ENCODE data around the gene DCAF12.
A peak's percentile ranks its signal among the peaks of the same experiment; 100 is the strongest.
"Not testable (repeated sequence)": the region's sequence is repeated elsewhere in the genome, so short reads cannot be mapped to it uniquely, and the experiment has no call there.

DCAF12 gene

DNA sequence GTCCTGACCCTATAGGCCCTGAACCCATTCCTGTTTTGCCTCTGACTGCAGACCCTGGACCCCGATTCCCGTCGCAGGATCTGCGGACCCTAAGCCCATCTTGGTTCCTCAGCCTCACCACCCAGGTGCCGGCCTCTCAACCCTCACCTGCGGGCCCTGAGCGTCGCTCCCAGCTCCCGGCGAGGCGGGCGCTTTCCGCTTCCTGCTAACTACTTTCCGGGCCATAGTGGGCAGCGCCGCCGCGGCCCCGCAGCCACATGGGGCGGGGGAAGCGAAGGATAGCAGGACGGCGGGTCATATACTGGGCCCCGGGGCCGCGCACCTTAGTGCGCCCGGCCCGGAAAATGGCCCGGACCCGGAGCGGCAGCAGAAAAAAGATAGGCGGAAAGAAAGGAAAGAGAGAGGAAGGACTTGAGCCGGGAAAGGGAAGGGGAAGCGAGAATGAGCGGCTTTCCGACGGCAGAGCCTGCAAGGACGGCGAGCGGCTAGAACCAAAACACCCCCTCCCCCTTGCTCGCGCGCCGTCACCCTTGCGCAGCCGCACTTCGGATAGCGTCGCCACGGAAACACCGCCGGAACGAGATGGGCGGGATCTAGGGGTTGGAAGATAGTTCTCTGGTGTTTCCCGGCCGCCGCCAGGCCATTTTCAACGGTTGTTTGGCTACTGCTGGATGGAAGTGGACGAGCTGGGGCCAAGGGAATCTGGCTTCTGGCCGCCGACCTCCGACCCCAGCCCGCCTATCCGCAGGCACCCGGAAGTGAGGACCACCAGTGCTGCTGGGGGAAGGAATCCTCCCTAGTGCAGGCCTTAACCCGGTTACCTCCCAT lies at the start of gene DCAF12:
Gene DCAF12, minus strand, starts transcription at position 492 of the 828 bp plus-strand sequence. Its CDS starts 267 bp downstream, at position 225.
- DNase-seq = peak; percentile 96

DNA sequence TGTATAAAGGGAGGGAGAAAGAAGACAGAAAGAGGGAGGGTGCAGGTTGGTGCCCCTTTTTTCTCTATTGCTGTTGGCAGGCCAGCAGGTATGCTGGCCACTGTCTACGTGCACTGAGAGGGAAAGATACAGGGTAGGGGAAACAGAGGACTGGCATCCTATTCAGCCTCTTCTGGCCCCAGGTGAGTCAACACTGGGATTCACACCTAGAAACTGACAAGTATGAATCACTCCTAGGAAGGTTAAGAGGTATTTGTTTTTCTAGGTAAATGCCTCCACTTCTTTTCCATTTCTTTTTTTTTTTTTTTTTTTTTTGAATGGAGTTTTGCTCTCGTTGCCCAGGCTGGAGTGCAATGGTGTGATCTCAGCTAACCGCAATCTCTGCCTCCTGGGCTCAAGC lies 49.6 kb upstream of the DCAF12 start:
- no peak for DNase-seq

DNA sequence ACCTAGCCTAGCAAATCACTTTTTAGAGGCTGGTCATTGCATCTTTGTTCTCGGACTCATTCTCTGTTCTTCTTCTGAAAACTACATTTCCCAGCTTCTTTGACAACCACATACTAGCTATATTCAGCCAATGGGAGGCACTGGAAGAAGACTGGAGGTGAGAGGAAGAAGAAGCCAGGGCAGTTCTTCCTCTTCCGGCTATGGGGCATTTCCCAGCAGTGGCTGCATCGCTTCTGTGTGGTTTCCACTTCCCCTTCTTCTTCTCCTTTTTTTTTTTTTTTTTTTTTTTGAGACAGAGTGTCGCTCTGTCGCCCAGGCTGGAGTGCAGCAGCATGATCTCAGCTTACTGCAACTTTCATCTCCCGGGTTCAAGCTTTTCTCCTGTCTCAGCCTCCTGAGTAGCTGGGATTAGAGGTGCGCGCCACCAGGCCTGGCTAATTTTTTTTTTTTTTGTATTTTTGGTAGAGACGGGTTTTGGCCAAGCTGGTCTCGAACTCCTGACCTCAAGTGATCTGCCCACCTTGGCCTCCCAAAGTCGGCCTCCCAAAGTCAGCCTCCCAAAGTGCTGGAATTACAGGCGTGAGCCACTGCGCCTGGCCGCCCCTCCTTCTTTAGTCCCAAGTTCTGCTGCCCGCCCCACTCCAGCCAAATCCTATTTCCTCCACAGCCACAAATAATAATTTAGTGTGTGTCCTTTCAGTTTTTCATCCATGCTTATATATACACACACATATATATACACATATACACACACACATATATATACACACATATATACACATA lies 45.4 kb upstream of the DCAF12 start:
- peak; percentile 46 for DNase-seq

DNA sequence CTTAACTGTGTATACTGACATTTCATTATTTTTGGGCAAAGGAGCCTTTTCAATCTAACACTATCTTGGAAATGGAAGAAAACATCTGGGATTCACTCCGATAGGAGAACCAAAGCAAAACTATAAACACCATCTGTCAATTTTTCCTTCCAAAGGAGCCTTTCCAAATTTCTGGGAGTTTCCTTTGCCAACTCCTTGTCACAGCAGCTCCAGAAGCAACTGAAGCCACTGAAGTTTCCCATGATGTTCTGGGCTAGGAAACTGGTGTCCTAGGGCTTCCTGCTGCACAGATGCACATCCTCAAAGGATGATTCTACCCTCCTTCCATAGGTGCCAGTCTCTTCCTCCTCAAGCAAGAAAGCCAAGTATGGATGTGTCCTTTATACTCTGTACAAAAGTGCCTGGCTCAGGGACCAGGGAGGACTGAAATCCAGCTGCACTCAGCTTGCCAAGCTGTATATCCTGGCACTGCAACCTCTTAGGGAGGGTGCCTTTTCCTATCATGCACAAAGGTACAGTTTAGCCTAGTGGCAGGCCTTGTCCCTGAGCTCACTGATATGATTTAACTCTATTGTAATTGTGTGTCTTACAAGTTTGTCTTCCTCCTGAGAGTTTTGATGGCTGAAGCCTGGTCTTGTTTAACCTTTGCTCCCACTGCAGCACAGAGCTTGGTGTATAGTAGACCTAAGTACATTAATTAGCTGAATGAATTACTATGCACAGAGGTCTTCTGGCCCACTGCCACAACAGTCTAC lies 43.9 kb upstream of the DCAF12 start:
- no peak for DNase-seq

DNA sequence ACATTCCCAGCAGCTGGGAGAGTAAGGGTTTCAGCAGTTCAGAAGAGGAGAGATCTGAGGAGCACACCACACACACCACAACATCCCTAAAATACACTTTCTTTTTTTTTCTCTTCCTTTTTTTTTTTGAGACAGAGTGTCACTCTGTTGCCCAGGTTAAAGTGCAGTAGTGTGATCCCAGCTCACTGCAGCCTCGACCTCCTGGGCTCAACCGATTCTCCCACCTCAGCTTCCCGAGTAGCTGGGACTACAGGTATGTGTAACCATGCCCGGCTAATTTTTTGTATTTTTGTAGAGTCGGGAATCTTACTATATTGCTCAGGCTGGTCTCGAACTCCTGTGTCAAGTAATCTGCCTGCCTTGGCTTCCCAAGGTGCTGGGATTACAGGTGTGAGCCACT lies 42.6 kb upstream of the DCAF12 start:
- DNase-seq = no peak

DNA sequence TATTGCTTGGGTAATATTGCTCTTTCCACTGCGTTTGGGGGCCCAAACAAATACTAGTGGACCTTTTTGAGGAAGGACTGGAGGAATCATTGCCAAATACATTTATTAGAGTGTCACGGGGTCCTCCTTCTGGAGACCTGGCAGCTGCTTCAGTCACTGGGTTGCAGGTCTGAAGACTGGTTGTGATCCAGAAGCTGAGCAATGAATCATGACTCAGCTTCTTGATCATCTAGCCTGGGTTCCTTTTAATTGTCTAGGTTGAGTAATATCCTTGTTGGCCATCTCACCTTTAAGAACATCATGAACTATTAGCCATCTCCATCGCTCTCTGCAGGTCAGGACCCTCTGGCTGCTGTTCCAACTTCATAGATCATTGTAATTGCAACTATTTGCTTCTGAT lies 36.9 kb upstream of the DCAF12 start:
- DNase-seq = no peak

DNA sequence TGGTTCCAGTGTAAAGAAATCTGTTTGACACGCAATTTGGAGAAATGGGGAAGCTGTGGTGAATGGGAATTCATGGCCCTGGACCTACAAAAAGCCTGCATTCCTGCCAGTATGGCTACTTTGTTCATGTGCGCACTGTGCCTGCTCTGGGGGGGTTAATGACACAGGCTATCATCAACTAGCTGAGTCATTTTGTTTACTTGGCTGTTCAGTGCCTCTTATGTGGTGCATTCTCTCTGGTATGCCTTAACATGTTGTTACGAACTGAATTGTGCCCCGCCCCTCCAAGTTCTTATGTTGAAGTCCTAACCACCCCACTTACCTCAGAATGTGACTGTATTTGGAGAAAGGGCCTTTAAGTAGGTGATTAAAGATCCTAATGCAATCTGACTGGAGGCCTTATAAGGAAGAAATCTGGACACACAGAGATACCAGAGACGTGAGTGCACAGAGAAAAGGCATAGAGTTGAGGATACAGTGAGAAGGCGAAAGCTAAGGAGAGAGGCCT lies 31.9 kb upstream of the DCAF12 start:
- peak; percentile 35 for DNase-seq

DNA sequence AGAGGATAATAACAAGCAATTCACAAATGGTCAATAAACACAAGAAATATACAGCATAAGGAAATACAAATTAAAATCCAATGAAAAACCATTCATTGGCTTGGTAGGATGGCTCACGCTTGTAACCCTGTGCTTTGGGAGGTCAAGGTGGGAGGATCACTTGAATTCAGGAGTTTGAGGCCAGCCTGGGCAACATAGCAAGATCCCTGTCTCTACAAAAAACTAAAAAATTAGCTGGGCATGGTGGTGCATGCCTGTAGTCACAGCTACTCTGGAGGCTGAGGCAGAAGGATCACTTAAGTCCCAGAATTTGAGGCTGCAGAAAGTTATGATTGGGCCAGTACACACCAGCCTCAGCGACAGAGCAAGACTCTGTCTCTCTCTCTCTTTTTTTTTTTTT lies 31.4 kb upstream of the DCAF12 start:
- DNase-seq = no peak

DNA sequence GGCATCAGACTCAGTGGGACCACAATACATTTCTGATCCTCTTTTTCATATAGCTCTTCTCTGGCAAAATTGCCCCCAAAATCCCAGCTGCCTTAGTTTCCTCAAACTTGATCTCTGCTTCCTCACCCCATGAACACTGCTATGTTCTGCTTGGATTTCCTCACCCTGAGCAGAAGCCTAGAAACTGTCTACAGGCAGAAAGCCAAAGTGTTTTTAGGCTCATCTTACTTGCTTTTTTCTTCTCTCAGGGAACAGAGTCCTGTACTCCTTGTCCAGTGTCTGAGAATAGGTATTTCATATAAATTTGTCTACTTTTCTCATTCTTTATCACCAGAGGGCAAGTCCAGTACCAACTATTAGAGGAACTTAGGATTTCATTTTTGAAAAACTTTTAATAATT lies 30.8 kb upstream of the DCAF12 start:
- DNase-seq = no peak

DNA sequence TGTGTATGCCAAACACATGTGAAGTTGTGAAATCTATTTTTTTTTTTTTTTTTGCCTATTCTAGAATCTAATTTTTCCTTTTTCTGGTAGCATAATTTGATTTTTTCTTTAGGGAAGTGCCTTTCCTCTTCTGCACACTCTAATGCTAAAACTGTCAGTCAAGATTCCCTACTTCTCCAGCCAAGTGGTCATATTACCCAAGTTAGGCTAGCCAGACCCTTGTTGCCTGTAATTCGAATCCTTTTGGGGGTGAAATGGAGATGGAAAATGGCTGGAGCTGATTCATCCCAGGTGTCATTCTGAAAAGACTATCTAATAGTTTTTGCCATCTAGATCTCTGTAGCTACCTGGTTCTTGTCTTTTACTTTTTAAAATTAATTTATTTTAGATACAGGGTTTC lies 27.6 kb upstream of the DCAF12 start:
- no peak for DNase-seq

DNA sequence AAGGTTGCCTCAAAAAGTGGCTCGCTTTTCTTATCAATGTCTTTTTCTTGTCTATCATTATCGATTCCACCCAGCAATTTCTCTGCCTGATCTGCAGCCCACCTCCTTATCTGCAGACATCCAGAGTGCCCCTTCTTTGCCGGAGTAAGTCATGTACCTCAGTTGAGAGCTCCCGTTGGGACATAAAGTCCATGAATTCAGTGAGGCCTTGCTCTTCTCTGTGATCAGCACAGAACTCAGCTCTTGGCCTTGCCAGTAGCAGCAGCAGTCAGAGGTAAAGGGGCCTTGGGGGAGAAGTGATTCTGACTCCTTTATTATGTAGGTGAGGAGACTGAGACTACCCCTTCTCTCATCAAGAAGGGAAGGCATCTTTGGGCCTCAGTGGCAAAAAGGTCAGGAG lies 24.9 kb upstream of the DCAF12 start:
- no peak for DNase-seq

DNA sequence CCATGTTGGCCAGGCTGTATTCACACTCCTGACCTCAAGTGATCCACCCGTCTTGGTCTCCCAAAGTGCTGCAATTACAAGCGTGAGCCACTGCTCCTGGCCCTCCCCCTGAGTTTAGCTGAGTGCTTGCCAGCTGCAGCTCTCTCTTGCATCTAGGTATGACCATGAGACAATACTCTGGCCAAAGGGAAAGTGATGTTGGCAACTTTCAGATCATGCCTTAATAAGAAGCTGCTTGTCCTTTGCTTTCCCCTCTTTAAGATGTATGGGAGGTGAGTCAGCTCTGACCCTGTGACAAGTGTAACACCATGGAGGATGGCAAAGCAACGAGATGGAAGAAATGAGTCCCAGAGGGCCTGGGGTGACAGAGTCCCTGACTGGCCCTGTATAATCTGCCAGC lies 18.7 kb upstream of the DCAF12 start:
- DNase-seq = no peak

DNA sequence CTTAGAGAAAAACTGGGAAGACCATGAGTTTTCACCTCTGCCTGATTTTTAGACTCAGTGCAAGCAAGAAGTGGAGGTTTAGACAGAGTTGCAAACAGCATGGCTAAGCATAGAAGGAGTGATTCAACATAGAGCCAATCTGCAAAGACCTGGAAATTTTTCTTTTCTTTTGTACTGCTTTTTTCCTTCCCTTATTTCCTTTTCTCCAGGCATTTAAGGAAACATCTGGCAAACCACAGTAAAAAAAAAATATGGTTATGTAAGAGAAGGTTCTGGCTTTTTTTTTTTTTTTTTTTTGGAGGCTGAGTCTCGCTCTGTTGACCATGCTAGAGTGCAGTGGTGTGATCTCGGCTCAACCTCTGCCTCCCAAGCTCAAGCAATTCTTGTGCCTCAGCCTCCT lies 16.6 kb upstream of the DCAF12 start:
- no peak for DNase-seq

DNA sequence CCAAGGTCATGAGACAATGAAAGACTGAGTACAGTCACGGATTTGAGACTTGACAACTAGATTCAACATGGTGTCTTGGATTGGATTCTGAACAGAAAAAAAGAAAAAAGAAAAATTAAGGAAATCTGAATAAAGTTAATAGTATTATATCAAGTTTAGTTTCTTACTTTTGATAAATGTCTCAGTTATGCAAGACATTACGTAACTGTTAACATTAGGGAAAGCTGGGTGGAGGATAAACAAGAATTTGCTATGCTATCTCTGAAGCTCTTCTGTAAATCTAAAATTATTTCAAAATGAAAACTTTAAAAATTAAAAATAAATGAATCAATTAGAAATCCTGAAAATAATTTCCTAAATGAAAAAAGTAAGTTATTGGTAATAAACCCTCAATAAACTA lies 14.4 kb upstream of the DCAF12 start:
- DNase-seq = no peak

DNA sequence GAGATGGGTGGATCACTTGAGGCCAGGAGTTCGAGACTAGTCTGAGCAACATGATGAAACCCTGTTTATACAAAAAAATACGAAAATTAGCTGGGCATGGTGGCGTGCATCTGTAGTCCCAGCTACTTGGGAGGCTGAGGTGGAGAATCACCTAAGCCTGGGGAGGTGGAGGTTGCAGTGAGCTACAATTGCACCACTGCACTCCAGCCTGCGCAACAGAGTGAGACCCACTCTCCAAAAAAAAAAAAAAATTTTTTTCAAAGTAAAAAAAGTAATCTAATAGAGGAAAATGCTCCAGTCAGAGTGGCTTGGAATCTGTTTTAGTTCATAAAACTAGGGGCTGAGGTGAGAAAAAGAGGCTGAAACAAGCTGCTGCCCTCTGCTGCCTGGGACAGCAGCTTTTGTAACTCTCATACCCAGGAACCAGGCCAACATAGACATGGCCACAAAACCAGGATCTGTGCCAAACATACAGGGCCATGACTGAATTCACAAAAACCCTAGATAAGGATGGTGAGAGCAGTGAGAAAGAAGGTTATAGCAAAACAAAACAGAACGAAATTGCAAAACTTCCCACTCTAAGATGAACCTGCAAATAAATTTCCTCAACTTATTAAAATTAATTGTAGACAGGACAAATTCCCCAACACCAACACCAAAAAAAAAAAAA lies 13.1 kb upstream of the DCAF12 start:
- peak; percentile 38 for DNase-seq

DNA sequence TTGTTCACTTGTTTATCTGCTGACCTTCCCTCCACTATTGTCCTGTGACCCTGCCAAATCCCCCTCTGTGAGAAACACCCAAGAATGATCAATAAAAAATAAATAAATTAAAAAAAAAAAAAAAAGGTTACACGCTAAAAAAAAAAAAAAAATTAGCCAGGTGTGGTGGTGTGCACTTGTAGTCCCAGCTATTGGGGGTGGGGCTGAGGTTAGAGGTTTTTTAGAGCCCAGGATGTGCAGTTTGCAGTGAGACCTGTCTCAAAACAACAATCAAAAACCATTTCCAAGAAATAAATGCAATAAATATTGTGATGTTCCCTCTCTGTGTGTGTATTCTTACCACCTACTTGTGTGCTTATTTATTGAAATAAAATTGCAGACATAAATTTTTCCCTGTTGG lies 12.1 kb upstream of the DCAF12 start:
- DNase-seq = not testable (repeated sequence)

DNA sequence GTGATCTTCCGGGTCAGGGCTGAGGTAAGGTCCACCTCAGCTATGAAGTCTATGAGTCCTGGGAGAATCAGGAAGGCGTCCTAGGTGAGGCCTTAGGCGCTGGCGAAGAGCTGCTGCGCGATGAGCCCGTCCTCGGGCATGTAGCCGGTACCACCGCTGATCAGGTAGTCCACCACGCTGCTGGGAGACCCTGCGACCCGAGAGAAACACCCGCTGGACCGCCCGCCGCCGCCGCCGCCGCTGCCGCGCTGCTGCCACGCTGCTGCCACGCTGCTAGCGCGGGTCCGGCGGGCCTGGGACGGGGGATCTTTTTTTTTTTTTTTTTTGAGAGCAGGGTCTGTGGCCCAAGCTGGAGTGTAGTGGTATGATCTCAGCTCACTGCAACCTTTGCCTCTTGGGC lies 8.0 kb upstream of the DCAF12 start:
- DNase-seq = no peak

DNA sequence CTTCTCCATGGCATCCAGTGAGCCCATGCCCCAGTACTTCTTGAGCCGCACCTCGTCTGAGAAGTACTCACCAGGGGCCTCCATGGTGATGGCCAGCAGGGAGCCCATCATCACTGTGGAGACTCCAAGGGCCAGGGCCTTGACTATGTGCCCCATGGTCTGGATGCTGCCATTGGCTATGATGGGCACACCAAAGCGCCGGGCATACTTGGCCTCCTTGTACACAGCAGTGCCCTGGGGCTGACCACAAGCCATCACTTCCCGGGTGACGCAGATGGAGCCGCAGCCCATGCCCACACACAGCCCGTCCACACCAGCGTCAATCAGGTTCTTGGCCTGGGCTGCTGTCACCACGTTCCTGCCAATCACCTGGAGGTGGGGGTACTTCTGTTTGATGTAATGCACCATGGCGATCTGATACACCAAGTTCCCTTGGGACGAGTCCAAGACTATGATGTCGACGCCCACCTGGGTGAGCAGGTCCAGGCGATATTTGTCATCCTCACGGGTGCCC lies 7.0 kb upstream of the DCAF12 start:
- DNase-seq = no peak

DNA sequence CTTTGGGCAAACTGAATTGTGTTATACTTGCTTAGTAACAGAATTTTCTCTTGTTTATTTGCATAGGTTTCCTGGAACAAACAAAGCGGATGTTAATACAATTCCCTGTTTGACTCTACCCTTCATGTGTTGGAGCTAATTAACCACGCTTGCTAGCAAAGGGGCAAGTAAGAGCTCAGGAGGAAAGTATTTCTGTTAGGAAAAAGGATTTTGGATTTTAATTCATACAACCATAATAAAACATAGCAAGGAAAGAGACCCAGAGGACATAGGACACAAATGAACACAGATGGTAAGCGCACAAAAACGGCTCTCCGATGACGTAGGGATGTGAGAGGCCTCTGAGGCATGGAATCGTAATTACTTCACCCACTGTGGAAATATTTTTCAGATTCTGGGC lies 5.1 kb upstream of the DCAF12 start:
- DNase-seq = no peak

DNA sequence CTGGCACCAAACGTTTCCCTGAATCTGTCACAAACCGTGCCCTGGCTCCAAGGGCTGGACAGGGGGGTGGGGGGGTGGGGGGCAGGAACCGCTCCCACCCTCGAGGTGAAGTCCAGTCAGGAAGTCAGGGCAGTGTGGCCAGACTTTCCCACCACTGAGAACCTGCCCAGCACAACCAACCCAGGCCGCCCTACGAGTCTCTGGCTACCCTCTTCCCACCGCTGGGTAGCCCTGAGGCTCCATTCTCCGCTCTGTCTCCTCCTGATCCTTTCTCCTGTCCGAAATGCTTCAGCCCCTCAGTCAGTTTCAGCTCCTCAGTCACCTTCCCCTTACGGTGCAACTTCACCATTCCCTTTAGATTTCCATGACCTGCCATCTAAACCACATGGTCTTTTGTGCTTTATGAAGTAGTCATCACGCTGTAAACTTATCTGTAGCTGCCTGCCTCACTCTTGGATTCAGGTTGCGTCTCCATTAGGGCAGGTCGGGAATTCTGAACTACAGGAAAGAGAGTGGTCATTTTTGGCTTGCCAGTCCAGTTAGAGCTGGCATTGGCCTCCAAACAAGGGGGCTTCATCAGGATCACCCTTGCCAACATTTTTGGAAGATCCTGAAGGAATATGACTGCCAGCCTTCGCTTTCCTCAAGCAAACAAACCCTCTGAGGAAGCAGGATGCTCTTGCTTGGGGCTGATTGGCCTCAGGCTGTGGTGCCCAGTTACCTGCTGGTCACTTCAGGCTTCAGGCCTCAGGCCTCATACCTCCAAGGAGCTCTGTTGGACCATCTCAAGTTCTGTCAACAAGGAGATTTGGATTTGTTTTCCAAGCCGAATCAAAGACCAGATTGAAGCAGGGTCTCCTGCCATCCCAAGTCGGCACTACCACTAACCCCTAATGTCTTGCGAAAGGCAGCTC lies 794 bp upstream of the DCAF12 start:
- no peak for DNase-seq

DNA sequence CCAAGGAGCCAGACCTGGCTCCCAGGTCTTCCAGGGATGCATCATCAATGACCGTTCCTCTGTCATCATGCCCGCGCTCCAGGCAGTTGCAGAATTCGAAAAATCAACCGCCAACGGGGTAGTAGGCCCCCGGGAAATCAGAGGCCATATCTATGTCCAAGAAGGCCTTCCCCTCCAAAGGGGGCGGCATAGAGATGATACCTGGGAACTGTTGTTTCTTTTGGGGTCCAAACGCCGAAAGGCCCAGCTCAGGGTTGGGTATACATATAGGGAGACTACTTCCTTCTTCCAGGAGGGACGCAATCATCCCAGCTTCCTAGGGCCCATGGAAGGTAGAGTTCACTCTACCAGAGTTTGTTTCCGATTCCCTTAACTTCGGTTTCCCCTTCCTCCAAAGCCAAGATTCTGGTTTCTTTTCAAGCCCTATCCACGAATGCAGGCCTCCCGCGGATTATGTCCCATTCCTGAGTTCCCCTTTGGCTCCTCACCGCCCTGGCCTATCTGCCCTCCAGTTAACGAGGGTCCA lies 754 bp downstream of the DCAF12 start:
- DNase-seq = peak; percentile 43
